ENCODE results near the gene FKBP4.

The FKBP4 gene

GRCh38 chr12:2772370-2772769, 22.4 kb upstream of the FKBP4 start:
- Histone ChIP-seq H3K36me3 (replicated peaks) (no peaks in the 10 kb centered on the region), H3K27ac (no peak overlapping the region), H3K4me3 (ENCODE audit: low read depth, low read length) (no peak overlapping the region), H3K27me3 (replicated peaks) (no peaks in the 10 kb centered on the region)
- in situ Hi-C loops (cut with HindIII; ENCODE audit: low pct_ligation_motif_present, low sequenced_read_pairs), result no loop called here
- no peak for TF ChIP-seq CTCF (IDR thresholded peaks at IDR 0.05; ENCODE audit: low read depth, low read length, missing control alignments)
- DNase-seq, result no peak

GRCh38 chr12:2773199-2773875, 21.4 kb upstream of the FKBP4 start:
- TF ChIP-seq CTCF (IDR thresholded peaks at IDR 0.05; ENCODE audit: low read depth, low read length, missing control alignments), result no peak
- H3K36me3 ChIP-seq (replicated peaks), result no peaks in the 10 kb centered on the region
- H3K4me3 ChIP-seq (ENCODE audit: low read depth, low read length), result no peak overlapping the region
- in situ Hi-C loops (cut with HindIII; ENCODE audit: low pct_ligation_motif_present, low sequenced_read_pairs), result no loop called here
- H3K27ac ChIP-seq, result no peak overlapping the region
- DNase-seq, result no peak
- H3K27me3 ChIP-seq (replicated peaks), result no peaks in the 10 kb centered on the region

- H3K36me3 ChIP-seq (replicated peaks), result no peaks in the 10 kb centered on the region
- in situ Hi-C loops (cut with HindIII; ENCODE audit: low pct_ligation_motif_present, low sequenced_read_pairs), result no loop called here
- no peak for TF ChIP-seq CTCF (IDR thresholded peaks at IDR 0.05; ENCODE audit: low read depth, low read length, missing control alignments)
- no peak overlapping the region for H3K4me3 ChIP-seq (ENCODE audit: low read depth, low read length)
- no peak for DNase-seq
- H3K27me3 ChIP-seq (replicated peaks), result no peaks in the 10 kb centered on the region
- H3K27ac ChIP-seq, result no peak overlapping the region
Observed at GRCh38 chr12:2775431-2775830, 19.3 kb upstream of the FKBP4 start.

- H3K4me3 ChIP-seq (ENCODE audit: low read depth, low read length), result no peak overlapping the region
- H3K27ac ChIP-seq, result no peak overlapping the region
- H3K36me3 ChIP-seq (replicated peaks), result no peaks in the 10 kb centered on the region
- no peaks in the 10 kb centered on the region for H3K27me3 ChIP-seq (replicated peaks)
- in situ Hi-C loops (cut with HindIII; ENCODE audit: low pct_ligation_motif_present, low sequenced_read_pairs), result no loop called here
- no peak for TF ChIP-seq CTCF (IDR thresholded peaks at IDR 0.05; ENCODE audit: low read depth, low read length, missing control alignments)
- DNase-seq, result no peak
Observed at GRCh38 chr12:2776129-2776806, 18.5 kb upstream of the FKBP4 start.

GRCh38 chr12:2779281-2779680, 15.5 kb upstream of the FKBP4 start:
- in situ Hi-C loops (cut with HindIII; ENCODE audit: low pct_ligation_motif_present, low sequenced_read_pairs), result no loop called here

More at GRCh38 chr12:2779281-2779680, 15.5 kb upstream of the FKBP4 start:
- Histone ChIP-seq H3K4me3 (ENCODE audit: low read depth, low read length) (no peak overlapping the region), H3K27ac (no peak overlapping the region), H3K36me3 (replicated peaks) (no peaks in the 10 kb centered on the region), H3K27me3 (replicated peaks) (peaks cover 2% of the 10 kb centered on the region)
- no peak for DNase-seq
- no peak for TF ChIP-seq CTCF (IDR thresholded peaks at IDR 0.05; ENCODE audit: low read depth, low read length, missing control alignments)
